ENCODE measurements around the gene MRPS18B. TPM values are rescaled to one million over a fixed set of nuclear protein-coding genes. Genes with fewer than 3 reads are reported as not detected.

Gene MRPS18B
- total and polyA plus RNA-seq, 2 of the 13 experiments (the other 11 are each of a cell fraction or from before 2014, with no cell fraction given): 125 to 131 TPM

- TF ChIP-seq SALL2 (CRISPR knock-in tag; IDR thresholded peaks at IDR 0.05) (peak; percentile 100), ZBTB21 (CRISPR knock-in tag; IDR thresholded peaks at IDR 0.05) (peak; percentile 9; the same call in 1 of the 2 replicates), HMGA1 (CRISPR knock-in tag; conservative IDR thresholded peaks at IDR 0.05) (no peak), SMC3 (IDR thresholded peaks at IDR 0.05; ENCODE audit: low read length) (no peak), SCMH1 (CRISPR knock-in tag; IDR thresholded peaks at IDR 0.05; ENCODE audit: borderline replicate concordance) (no peak), NFATC3 (CRISPR knock-in tag; IDR thresholded peaks at IDR 0.05) (peak; percentile 95; the same call in 1 of the 2 replicates), DZIP1 (CRISPR knock-in tag; IDR thresholded peaks at IDR 0.05) (peak; percentile 91; the same call in 1 of the 2 replicates), ATF6 (CRISPR knock-in tag; conservative IDR thresholded peaks at IDR 0.05) (no peak), PCBP2 (optimal IDR thresholded peaks at IDR 0.05; ENCODE audit: low read depth, low read length, poor library complexity, severe bottlenecking) (peak; percentile 22), GRHL1 (CRISPR knock-in tag; conservative IDR thresholded peaks at IDR 0.05) (no peak), KLF13 (CRISPR knock-in tag; IDR thresholded peaks at IDR 0.05) (peak; percentile 93), SAFB2 (CRISPR knock-in tag; IDR thresholded peaks at IDR 0.05; ENCODE audit: borderline replicate concordance, low read depth) (peak; percentile 93; the same call in 1 of the 2 replicates), GMEB1 (CRISPR knock-in tag; IDR thresholded peaks at IDR 0.05; ENCODE audit: borderline replicate concordance) (peak; percentile 90), PITX1 (CRISPR knock-in tag; IDR thresholded peaks at IDR 0.05) (peak; percentile 53), ZBED4 (CRISPR knock-in tag; IDR thresholded peaks at IDR 0.05; ENCODE audit: borderline replicate concordance) (peak; percentile 83; the same call in 1 of the 2 replicates)
These were observed 29.8 kb downstream of the MRPS18B start (continued) for GRCh38 chr6:30647242-30648116.

All from HepG2 (cell line).